Activated CD8-positive, alpha-beta memory T cell treated with anti-CD3 and anti-CD28 coated beads, Interleukin-2, amount 10 ng/mL, durations not matched to agents 7 days and 5 days (primary cell): ENCODE results near the gene PRICKLE4. TPM values are rescaled to one million over a fixed set of nuclear protein-coding genes. Genes with fewer than 3 reads are reported as not detected.
A peak's percentile ranks its signal among the peaks of the same experiment; 100 is the strongest.

ENCODE experiments used
- ATAC-seq: fragments of 150-1000 bp; cut with Tn5 transposase; one replicate; pipeline ENCODE4 v1.10.0; 2021; ENCODE audit warnings: moderate library complexity
- CTCF ChIA-PET: fragments of 350-600 bp; sonication (Branson Sonifier 250); formaldehyde crosslinking; loops from one replicate; lab custom pipeline; 2021; ENCODE audit warnings: antibody characterized with exemption; lab: Charles Lee
- DNase-seq: peaks from one replicate; pipeline ENCODE4 v3.0.0-alpha.2; 2020
- H3K27ac Mint-ChIP-seq: one replicate; pipeline ENCODE4 v1.8.0; 2021; ENCODE audit warnings: mild to moderate bottlenecking, mixed read lengths
- H3K27me3 Mint-ChIP-seq: one replicate; pipeline ENCODE4 v1.8.0; 2021; ENCODE audit warnings: mixed read lengths
- H3K36me3 Mint-ChIP-seq: one replicate; pipeline ENCODE4 v1.8.0; 2021; ENCODE audit warnings: mild to moderate bottlenecking, mixed read lengths
- H3K4me1 Mint-ChIP-seq: one replicate; pipeline ENCODE4 v1.8.0; 2021; ENCODE audit warnings: mixed read lengths
- H3K4me3 Mint-ChIP-seq: one replicate; pipeline ENCODE4 v1.8.0; 2021; ENCODE audit warnings: mild to moderate bottlenecking, moderate library complexity, mixed read lengths
- H3K9me3 Mint-ChIP-seq: one replicate; pipeline ENCODE4 v1.8.0; 2022; ENCODE audit warnings: low read depth, mixed read lengths
- total RNA-seq, 2 experiments: library from RNA; stranded (reverse); gene quantifications; one replicate each; pipeline ENCODE4 v1.2.3, GENCODE V29; 2021

The PRICKLE4 gene
- total RNA-seq: not detected

GRCh38 chr6:41780551-41781365, at the start of gene PRICKLE4:
Gene PRICKLE4 (plus strand): TSS chr6:41780782. CDS start chr6:41783474, 2,692 bp downstream.
- peak; percentile 11 for ATAC-seq
- peaks cover 1% of the 10 kb centered on the region for H3K36me3 Mint-ChIP-seq
- peaks cover 19% of the 10 kb centered on the region for H3K27me3 Mint-ChIP-seq
- no peaks in the 10 kb centered on the region for H3K9me3 Mint-ChIP-seq
- no peak for DNase-seq
- peak within 1 kb of the TSS; percentile 33 for H3K27ac Mint-ChIP-seq
- H3K4me3 Mint-ChIP-seq: peak within 1 kb of the TSS; percentile 81
- CTCF ChIA-PET: interaction anchor here (0.8 to 18.9 kb wide), 5 partner anchors 9 to 434 kb away, joined by 3 to 340 read pairs (median 5); partner anchors contain the start of genes BYSL, MED20 and TAF8
- peaks cover 16% of the 10 kb centered on the region for H3K4me1 Mint-ChIP-seq

- no peaks in the 10 kb centered on the region for H3K27me3 Mint-ChIP-seq
- no peaks in the 10 kb centered on the region for H3K36me3 Mint-ChIP-seq
- DNase-seq: no peak
Observed at GRCh38 chr6:41731561-41732086, 49.0 kb upstream of the PRICKLE4 start.

GRCh38 chr6:41732149-41732548, 48.4 kb upstream of the PRICKLE4 start:
- CTCF ChIA-PET: interaction anchor here (3.1 to 6.1 kb wide), 3 partner anchors 18 to 54 kb away, joined by 23 to 33 read pairs (median 27); partner anchors contain the start of gene TOMM6
- no peak for ATAC-seq
- DNase-seq: no peak
- Mint-ChIP-seq H3K27ac (peak overlapping the region; percentile 51), H3K36me3 (no peaks in the 10 kb centered on the region), H3K4me1 (peaks cover 39% of the 10 kb centered on the region), H3K27me3 (no peaks in the 10 kb centered on the region), H3K4me3 (peak overlapping the region; percentile 79), H3K9me3 (no peaks in the 10 kb centered on the region)

More at GRCh38 chr6:41731561-41732086, 49.0 kb upstream of the PRICKLE4 start:
- Mint-ChIP-seq H3K4me1 (peaks cover 43% of the 10 kb centered on the region), H3K4me3 (no peak overlapping the region), H3K27ac (no peak overlapping the region), H3K9me3 (no peaks in the 10 kb centered on the region)
- no peak for ATAC-seq
- CTCF ChIA-PET: interaction anchor here (6.1 kb wide), 1 partner anchor 17 kb away, joined by 23 read pairs; no protein-coding TSS in a partner anchor

- ATAC-seq: peak; percentile 12
- CTCF ChIA-PET: interaction anchor here (1.8 to 6.1 kb wide), 7 partner anchors 13 to 130 kb away, joined by 5 to 33 read pairs (median 17); partner anchors contain the start of gene TOMM6
Observed at GRCh38 chr6:41732591-41733359, 47.8 kb upstream of the PRICKLE4 start.

GRCh38 chr6:41733360-41733706, 47.2 kb upstream of the PRICKLE4 start:
- Mint-ChIP-seq H3K27me3 (no peaks in the 10 kb centered on the region), H3K9me3 (no peaks in the 10 kb centered on the region), H3K4me3 (peak overlapping the region; percentile 79), H3K27ac (peak overlapping the region; percentile 86), H3K36me3 (no peaks in the 10 kb centered on the region), H3K4me1 (peaks cover 38% of the 10 kb centered on the region)
- ATAC-seq: no peak
- CTCF ChIA-PET: interaction anchor here (0.9 to 6.1 kb wide), 10 partner anchors 12 to 371 kb away, joined by 3 to 33 read pairs (median 8); partner anchors contain the start of gene TOMM6
- DNase-seq: no peak

More at GRCh38 chr6:41732591-41733359, 47.8 kb upstream of the PRICKLE4 start:
- H3K4me1 Mint-ChIP-seq: peaks cover 38% of the 10 kb centered on the region
- no peaks in the 10 kb centered on the region for H3K36me3 Mint-ChIP-seq
- no peaks in the 10 kb centered on the region for H3K27me3 Mint-ChIP-seq
- no peaks in the 10 kb centered on the region for H3K9me3 Mint-ChIP-seq
- peak overlapping the region; percentile 51 for H3K27ac Mint-ChIP-seq
- peak; percentile 81 for DNase-seq
- H3K4me3 Mint-ChIP-seq: peak overlapping the region; percentile 79

- DNase-seq (peak; percentile 76), ATAC-seq (peak; percentile 76)
- no peaks in the 10 kb centered on the region for H3K9me3 Mint-ChIP-seq
- peaks cover 38% of the 10 kb centered on the region for H3K4me1 Mint-ChIP-seq
- H3K27me3 Mint-ChIP-seq: no peaks in the 10 kb centered on the region
- CTCF ChIA-PET: interaction anchor here (0.7 to 6.1 kb wide), 18 partner anchors 8 to 559 kb away, joined by 3 to 33 read pairs (median 5); partner anchors contain the start of genes BYSL, MED20 and TOMM6
- H3K36me3 Mint-ChIP-seq: no peaks in the 10 kb centered on the region
- H3K4me3 Mint-ChIP-seq: peak overlapping the region; percentile 79
- peak overlapping the region; percentile 86 for H3K27ac Mint-ChIP-seq
Observed at GRCh38 chr6:41733707-41734665, 46.6 kb upstream of the PRICKLE4 start.

GRCh38 chr6:41734666-41735426, 45.7 kb upstream of the PRICKLE4 start:
- Mint-ChIP-seq H3K4me3 (peak overlapping the region; percentile 79), H3K9me3 (no peaks in the 10 kb centered on the region), H3K4me1 (peaks cover 38% of the 10 kb centered on the region), H3K36me3 (no peaks in the 10 kb centered on the region), H3K27ac (peak overlapping the region; percentile 57), H3K27me3 (no peaks in the 10 kb centered on the region)
- peak; percentile 68 for ATAC-seq
- DNase-seq: peak; percentile 81
- CTCF ChIA-PET: interaction anchor here (1.0 to 6.1 kb wide), 15 partner anchors 9 to 369 kb away, joined by 3 to 33 read pairs (median 5); partner anchors contain the start of genes BYSL, MED20 and TOMM6

- no peaks in the 10 kb centered on the region for H3K36me3 Mint-ChIP-seq
- DNase-seq (peak; percentile 95), ATAC-seq (peak; percentile 71)
- H3K4me3 Mint-ChIP-seq: peak within 1 kb of the TSS; percentile 79
- CTCF ChIA-PET: interaction anchor here (1.0 to 6.1 kb wide), 11 partner anchors 9 to 185 kb away, joined by 3 to 33 read pairs (median 5); partner anchors contain the start of genes BYSL, MED20 and TOMM6
- H3K27me3 Mint-ChIP-seq: no peaks in the 10 kb centered on the region
- no peaks in the 10 kb centered on the region for H3K9me3 Mint-ChIP-seq
- peak within 1 kb of the TSS; percentile 67 for H3K27ac Mint-ChIP-seq
- H3K4me1 Mint-ChIP-seq: peaks cover 32% of the 10 kb centered on the region
Observed at GRCh38 chr6:41735427-41736185, 45.0 kb upstream of the PRICKLE4 start, which contains the start of gene TFEB. Gene TFEB (minus strand): TSS chr6:41735608. CDS start chr6:41691213, 44,395 bp downstream.

- Mint-ChIP-seq H3K4me3 (no peak overlapping the region), H3K27ac (no peak overlapping the region), H3K36me3 (no peaks in the 10 kb centered on the region), H3K27me3 (no peaks in the 10 kb centered on the region), H3K4me1 (peaks cover 25% of the 10 kb centered on the region), H3K9me3 (no peaks in the 10 kb centered on the region)
- CTCF ChIA-PET: interaction anchor here (0.6 to 6.1 kb wide), 3 partner anchors 22 to 253 kb away, joined by 3 to 23 read pairs (median 4); no protein-coding TSS in a partner anchor
- ATAC-seq (no peak), DNase-seq (no peak)
Observed at GRCh38 chr6:41736186-41736733, 44.3 kb upstream of the PRICKLE4 start.

- Mint-ChIP-seq H3K4me3 (no peak overlapping the region), H3K9me3 (no peaks in the 10 kb centered on the region), H3K4me1 (peaks cover 21% of the 10 kb centered on the region), H3K36me3 (no peaks in the 10 kb centered on the region), H3K27ac (no peak overlapping the region), H3K27me3 (no peaks in the 10 kb centered on the region)
- CTCF ChIA-PET: interaction anchor here (0.6 to 2.5 kb wide), 2 partner anchors 50 to 253 kb away, joined by 3 to 7 read pairs; partner anchors contain the start of gene TOMM6
- ATAC-seq (no peak), DNase-seq (no peak)
Observed at GRCh38 chr6:41736800-41737555, 43.6 kb upstream of the PRICKLE4 start.
